A673 (cell line): Measurements from ENCODE around the gene COIL. TPM values are rescaled to one million over a fixed set of nuclear protein-coding genes. Genes with fewer than 3 reads are reported as not detected.

ENCODE experiments used
- BruUV-seq: library from RNA; stranded (reverse); fragments of 400-500 nt; replicated peaks from 2 replicates; lab custom pipeline; 2021; lab: Mats Ljungman, UMichigan
- CTCF ChIA-PET: fragments of 300-600 bp; sonication (Branson Sonifier 250); formaldehyde crosslinking; loops from one replicate; lab custom pipeline; 2022; ENCODE audit warnings: antibody characterized with exemption; lab: Charles Lee
- POLR2A ChIA-PET: fragments of 300-600 bp; sonication (Branson Sonifier 250); formaldehyde crosslinking; loops from one replicate; lab custom pipeline; 2022; ENCODE audit warnings: antibody characterized with exemption; ENCODE audit not compliant: low non-redundant PET; lab: Charles Lee
- DNase-seq: peaks from one replicate; pipeline ENCODE4 v3.0.0-alpha.2; 2015; ENCODE audit warnings: low spot score
- H3K27ac ChIP-seq: fragments of 200-600 bp; sonication (generic); 2 replicates; pipeline ENCODE4 v1.5.1; 2016; ENCODE audit warnings: mixed run types, low read depth, mild to moderate bottlenecking, mixed read lengths, antibody characterized with exemption, low read length; ENCODE audit not compliant: poor library complexity, severe bottlenecking
- H3K27me3 ChIP-seq: fragments of 200-600 bp; sonication (generic); replicated peaks from 2 replicates; pipeline ENCODE4 v1.6.1; 2017; ENCODE audit warnings: mixed run types, low read depth, mild to moderate bottlenecking, mixed read lengths, antibody characterized with exemption, low read length; ENCODE audit not compliant: insufficient read depth, poor library complexity
- H3K36me3 ChIP-seq: fragments of 200-600 bp; sonication (generic); 2 replicates; pipeline ENCODE4 v1.6.1; 2016; ENCODE audit warnings: mixed run types, mild to moderate bottlenecking, mixed read lengths, antibody characterized with exemption, low read length; ENCODE audit not compliant: insufficient read depth, poor library complexity, severe bottlenecking
- H3K4me1 ChIP-seq: fragments of 200-600 bp; sonication (generic); 2 replicates; pipeline ENCODE4 v1.6.1; 2017; ENCODE audit warnings: mixed run types, mild to moderate bottlenecking, mixed read lengths, antibody characterized with exemption, low read length; ENCODE audit not compliant: insufficient read depth, poor library complexity, severe bottlenecking
- H3K4me3 ChIP-seq: fragments of 200-600 bp; sonication (generic); 2 replicates; pipeline ENCODE4 v1.5.1; 2016; ENCODE audit warnings: low read depth, mixed run types, mild to moderate bottlenecking, mixed read lengths, low read length; ENCODE audit not compliant: poor library complexity, severe bottlenecking
- H3K9me3 ChIP-seq: fragments of 200-600 bp; sonication (generic); 2 replicates; pipeline ENCODE4 v1.6.1; 2016; ENCODE audit warnings: mixed run types, low read depth, mild to moderate bottlenecking, mixed read lengths, antibody characterized with exemption, low read length; ENCODE audit not compliant: poor library complexity, severe bottlenecking
- EZH2 ChIP-seq: fragments of 200-600 bp; sonication (generic); IDR thresholded peaks from 2 replicates; pipeline ENCODE4 v1.6.1; 2017; ENCODE audit warnings: borderline replicate concordance, low read depth, mild to moderate bottlenecking, mixed read lengths, antibody characterized with exemption, low read length; ENCODE audit not compliant: poor library complexity, severe bottlenecking
- intact Hi-C: fragments of 100-400 bp; cut with micrococcal nuclease; formaldehyde crosslinking; loops from one replicate; pipeline ENCODE4 v1.10.0; 2022; ENCODE audit not compliant: unreplicated experiment
- total RNA-seq: library from RNA; stranded (reverse); gene quantifications from 2 replicates; pipeline ENCODE4 v1.2.3, GENCODE V29; 2021
- TF ChIP-seq, protein P1 (sequence below): fragments of 300-800, 200-600 bp; sonication (generic); conservative IDR thresholded peaks from 2 replicates; pipeline ENCODE4 v1.5.1; 2017; ENCODE audit warnings: low read depth, mild to moderate bottlenecking, antibody characterized with exemption, low read length, moderate library complexity, mixed read lengths

Gene COIL
- total RNA-seq, 1 experiment from 2014 or later, result 23.2 TPM

DNA sequence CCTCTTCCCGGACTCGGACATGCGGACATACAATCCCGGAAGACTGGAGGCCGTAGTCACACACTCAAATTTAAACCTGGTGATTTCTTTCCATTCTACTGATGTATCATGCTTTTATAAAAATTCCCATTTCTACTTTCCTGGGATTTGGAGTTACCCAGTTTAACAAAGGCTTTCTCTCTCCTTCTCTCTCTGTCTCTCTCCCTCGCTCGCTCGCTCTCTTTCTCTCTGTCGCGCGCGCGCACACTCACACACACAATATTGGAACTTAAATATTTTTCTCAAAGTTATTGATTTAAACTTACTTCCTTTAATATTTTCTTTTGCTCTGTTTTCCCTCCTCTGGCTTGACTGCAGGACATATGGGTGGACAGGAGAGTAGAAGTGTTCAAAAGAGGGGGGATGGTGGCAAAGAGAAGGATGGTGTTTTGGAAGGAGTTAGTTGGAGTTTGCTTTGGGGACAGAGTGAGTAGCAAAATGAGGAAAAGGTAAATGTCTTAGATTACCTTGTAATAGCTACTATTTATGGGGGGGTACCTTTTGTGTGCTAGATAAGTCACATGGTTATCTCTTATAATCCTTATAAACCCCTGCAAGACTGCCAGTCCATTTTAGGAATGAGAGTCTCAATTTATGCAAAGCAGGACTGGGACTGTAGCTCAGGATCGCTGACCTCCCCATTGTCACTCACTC is 46.1 kb downstream of the COIL start:
- DNase-seq, result no peak
- H3K27me3 ChIP-seq, result no peaks in the 10 kb centered on the region
- no peaks in the 10 kb centered on the region for H3K36me3 ChIP-seq
- CTCF ChIA-PET, result interaction anchor here (1.0 kb wide), 1 partner anchor 8 kb away, joined by 3 read pairs; no protein-coding TSS in a partner anchor
- intact Hi-C loops, result no loop called here
- H3K4me1 ChIP-seq, result peaks cover 4% of the 10 kb centered on the region
- H3K9me3 ChIP-seq, result peaks cover 8% of the 10 kb centered on the region
- TF ChIP-seq EZH2, result no peak
- TF ChIP-seq, protein P1, sequence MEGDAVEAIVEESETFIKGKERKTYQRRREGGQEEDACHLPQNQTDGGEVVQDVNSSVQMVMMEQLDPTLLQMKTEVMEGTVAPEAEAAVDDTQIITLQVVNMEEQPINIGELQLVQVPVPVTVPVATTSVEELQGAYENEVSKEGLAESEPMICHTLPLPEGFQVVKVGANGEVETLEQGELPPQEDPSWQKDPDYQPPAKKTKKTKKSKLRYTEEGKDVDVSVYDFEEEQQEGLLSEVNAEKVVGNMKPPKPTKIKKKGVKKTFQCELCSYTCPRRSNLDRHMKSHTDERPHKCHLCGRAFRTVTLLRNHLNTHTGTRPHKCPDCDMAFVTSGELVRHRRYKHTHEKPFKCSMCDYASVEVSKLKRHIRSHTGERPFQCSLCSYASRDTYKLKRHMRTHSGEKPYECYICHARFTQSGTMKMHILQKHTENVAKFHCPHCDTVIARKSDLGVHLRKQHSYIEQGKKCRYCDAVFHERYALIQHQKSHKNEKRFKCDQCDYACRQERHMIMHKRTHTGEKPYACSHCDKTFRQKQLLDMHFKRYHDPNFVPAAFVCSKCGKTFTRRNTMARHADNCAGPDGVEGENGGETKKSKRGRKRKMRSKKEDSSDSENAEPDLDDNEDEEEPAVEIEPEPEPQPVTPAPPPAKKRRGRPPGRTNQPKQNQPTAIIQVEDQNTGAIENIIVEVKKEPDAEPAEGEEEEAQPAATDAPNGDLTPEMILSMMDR, result no peak
- H3K4me3 ChIP-seq, result peak overlapping the region; percentile 73
- no TSS peak for BruUV-seq
- peak overlapping the region; percentile 78 for H3K27ac ChIP-seq
- POLR2A ChIA-PET, result interaction anchor here (0.6 to 0.7 kb wide), 2 partner anchors 38 to 41 kb away, joined by 3 to 4 read pairs; no protein-coding TSS in a partner anchor

DNA sequence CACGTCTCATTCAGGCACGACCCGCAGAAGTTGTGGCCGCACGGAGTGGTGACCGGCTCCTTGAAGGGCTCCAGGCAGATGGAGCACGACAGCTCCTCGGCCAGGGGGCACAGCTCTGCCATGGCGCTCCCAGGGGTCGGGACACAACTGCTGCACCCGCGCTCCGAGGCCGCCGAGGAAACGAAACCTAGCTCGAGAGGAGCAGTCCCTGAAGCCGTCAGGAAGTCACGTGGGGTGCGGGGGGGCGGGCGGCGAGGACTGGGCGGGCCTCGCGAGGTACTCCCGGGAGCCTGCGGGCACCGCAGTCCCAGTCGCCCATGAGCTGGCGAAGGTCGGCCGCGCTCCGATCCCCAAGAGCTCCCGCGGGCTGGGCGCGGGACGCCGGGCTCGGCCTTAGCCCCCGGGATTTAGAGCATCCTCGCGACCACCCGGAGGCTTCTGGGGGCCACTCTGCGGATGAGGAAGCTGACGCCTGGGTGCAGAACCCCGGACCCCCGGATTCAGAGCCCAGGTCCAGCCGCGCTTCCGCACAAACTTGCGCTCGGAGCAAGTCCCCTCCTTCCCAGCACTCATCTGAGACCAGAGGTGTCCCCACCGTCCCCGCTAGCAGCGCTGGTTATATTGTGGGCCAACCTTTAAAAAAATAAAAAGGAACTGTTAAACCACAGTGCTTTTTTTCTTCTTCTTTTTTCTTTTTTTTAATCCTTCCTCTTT is 46.8 kb downstream of the COIL start, which contains the start of gene TRIM25:
Gene TRIM25, minus strand, starts transcription at position 183 of the 714 bp plus-strand sequence. Its CDS starts 61 bp downstream, at position 122.
- ChIA-PET CTCF (interaction anchor here (1.0 kb wide), 1 partner anchor 9 kb away, joined by 3 read pairs; no protein-coding TSS in a partner anchor), POLR2A (interaction anchor here (0.6 to 0.7 kb wide), 5 partner anchors 23 to 1328 kb away, joined by 3 to 6 read pairs (median 4); no protein-coding TSS in a partner anchor)
- Histone ChIP-seq H3K27me3 (no peaks in the 10 kb centered on the region), H3K4me1 (peaks cover 4% of the 10 kb centered on the region), H3K4me3 (peak within 1 kb of the TSS; percentile 73), H3K27ac (peak within 1 kb of the TSS; percentile 78), H3K36me3 (no peaks in the 10 kb centered on the region), H3K9me3 (peaks cover 8% of the 10 kb centered on the region)
- BruUV-seq, result TSS peak; percentile 94
- TF ChIP-seq, protein P1, result no peak
- intact Hi-C loops, result no loop called here
- DNase-seq, result peak; percentile 95

DNA sequence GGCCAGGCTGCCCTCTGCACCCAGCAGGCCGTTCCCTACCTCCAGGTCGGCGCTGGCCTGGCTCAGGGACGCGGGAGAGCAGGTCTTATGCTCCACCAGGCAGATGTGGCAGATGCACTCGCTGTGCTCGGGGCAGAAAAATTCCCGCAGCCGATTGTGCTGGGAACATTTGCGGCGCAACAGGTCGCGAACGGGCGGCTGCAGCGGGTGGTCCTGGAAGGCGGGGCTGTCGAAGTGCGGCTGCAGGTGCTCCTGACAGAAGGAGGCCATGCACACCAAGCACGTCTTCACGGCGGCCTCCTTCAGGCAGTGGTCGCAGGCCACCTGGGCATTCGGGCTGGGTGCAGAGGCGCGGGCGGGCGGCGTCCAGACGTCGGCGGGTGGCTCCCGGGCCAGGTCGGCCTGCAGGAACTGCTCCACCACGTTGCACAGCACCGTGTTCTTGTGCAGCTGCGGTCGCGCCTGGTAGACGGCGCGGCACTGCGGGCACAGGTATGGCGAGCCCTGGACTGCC is 47.4 kb downstream of the COIL start:
- Histone ChIP-seq H3K4me3 (peak overlapping the region; percentile 73), H3K27me3 (no peaks in the 10 kb centered on the region), H3K9me3 (peaks cover 8% of the 10 kb centered on the region), H3K4me1 (peaks cover 4% of the 10 kb centered on the region), H3K27ac (peak overlapping the region; percentile 78), H3K36me3 (peaks cover under 1% of the 10 kb centered on the region)
- intact Hi-C loops, result no loop called here
- ChIA-PET CTCF (interaction anchor here (1.0 kb wide), 1 partner anchor 10 kb away, joined by 3 read pairs; no protein-coding TSS in a partner anchor), POLR2A (interaction anchor here (0.6 kb wide), 3 partner anchors 23 to 1329 kb away, joined by 3 to 6 read pairs (median 5); no protein-coding TSS in a partner anchor)
- BruUV-seq, result TSS peak; percentile 30
- TF ChIP-seq, protein P1, result no peak
- TF ChIP-seq EZH2, result no peak
- DNase-seq, result no peak
